ENCODE data around the gene SRSF8.
"Not testable (repeated sequence)": the region's sequence is repeated elsewhere in the genome, so short reads cannot be mapped to it uniquely, and the experiment has no call there.

The SRSF8 gene

GRCh38 chr11:95042239-95042638, 24.5 kb upstream of the SRSF8 start:
- no peak overlapping the region for H3K4me3 ChIP-seq (replicated peaks; ENCODE audit: low read depth, low read length)
- TF ChIP-seq, protein P1, sequence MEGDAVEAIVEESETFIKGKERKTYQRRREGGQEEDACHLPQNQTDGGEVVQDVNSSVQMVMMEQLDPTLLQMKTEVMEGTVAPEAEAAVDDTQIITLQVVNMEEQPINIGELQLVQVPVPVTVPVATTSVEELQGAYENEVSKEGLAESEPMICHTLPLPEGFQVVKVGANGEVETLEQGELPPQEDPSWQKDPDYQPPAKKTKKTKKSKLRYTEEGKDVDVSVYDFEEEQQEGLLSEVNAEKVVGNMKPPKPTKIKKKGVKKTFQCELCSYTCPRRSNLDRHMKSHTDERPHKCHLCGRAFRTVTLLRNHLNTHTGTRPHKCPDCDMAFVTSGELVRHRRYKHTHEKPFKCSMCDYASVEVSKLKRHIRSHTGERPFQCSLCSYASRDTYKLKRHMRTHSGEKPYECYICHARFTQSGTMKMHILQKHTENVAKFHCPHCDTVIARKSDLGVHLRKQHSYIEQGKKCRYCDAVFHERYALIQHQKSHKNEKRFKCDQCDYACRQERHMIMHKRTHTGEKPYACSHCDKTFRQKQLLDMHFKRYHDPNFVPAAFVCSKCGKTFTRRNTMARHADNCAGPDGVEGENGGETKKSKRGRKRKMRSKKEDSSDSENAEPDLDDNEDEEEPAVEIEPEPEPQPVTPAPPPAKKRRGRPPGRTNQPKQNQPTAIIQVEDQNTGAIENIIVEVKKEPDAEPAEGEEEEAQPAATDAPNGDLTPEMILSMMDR (IDR thresholded peaks at IDR 0.05; ENCODE audit: low read depth, low read length, missing control alignments) = no peak
- no peak for DNase-seq (ENCODE audit: extremely low read depth, low read depth)

- TF ChIP-seq, protein P1 (IDR thresholded peaks at IDR 0.05; ENCODE audit: low read depth, low read length, missing control alignments) = no peak
- no peak for DNase-seq (ENCODE audit: extremely low read depth, low read depth)
- H3K4me3 ChIP-seq (replicated peaks; ENCODE audit: low read depth, low read length) = no peak overlapping the region
These were observed 23.8 kb upstream of the SRSF8 start for GRCh38 chr11:95042906-95043305.

DNA sequence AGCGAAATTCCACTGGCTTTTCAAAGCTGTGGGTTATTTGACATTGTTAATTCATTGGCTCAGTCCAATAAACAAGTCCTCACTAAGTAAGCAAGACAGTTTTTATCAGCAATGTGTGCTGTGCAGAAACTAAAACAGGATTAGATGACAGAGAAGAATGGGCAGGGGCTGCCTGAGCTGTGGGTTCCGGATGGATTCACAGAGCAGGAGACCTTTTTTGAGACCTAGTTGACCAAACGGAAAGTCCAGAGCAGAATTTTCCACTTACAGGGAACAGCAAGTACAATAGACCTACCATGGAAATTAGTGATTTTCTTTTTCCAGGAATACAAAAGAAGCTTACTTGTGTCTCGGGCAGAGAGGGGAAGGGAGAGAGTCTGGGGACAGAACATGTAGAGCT, 22.7 kb upstream of the SRSF8 start:
- no peak overlapping the region for H3K4me3 ChIP-seq (replicated peaks; ENCODE audit: low read depth, low read length)
- DNase-seq (ENCODE audit: extremely low read depth, low read depth) = no peak
- TF ChIP-seq, protein P1 (IDR thresholded peaks at IDR 0.05; ENCODE audit: low read depth, low read length, missing control alignments) = no peak

GRCh38 chr11:95045812-95046211, 20.9 kb upstream of the SRSF8 start:
- TF ChIP-seq, protein P1 (IDR thresholded peaks at IDR 0.05; ENCODE audit: low read depth, low read length, missing control alignments) = no peak
- DNase-seq (ENCODE audit: extremely low read depth, low read depth) = no peak
- no peak overlapping the region for H3K4me3 ChIP-seq (replicated peaks; ENCODE audit: low read depth, low read length)

- not testable (repeated sequence) for H3K4me3 ChIP-seq (replicated peaks; ENCODE audit: low read depth, low read length); DNase-seq (ENCODE audit: extremely low read depth, low read depth)
These were observed 17.6 kb upstream of the SRSF8 start, which contains the start of gene KDM4F for GRCh38 chr11:95049122-95049521. Gene KDM4F (plus strand): TSS chr11:95049422.

DNA sequence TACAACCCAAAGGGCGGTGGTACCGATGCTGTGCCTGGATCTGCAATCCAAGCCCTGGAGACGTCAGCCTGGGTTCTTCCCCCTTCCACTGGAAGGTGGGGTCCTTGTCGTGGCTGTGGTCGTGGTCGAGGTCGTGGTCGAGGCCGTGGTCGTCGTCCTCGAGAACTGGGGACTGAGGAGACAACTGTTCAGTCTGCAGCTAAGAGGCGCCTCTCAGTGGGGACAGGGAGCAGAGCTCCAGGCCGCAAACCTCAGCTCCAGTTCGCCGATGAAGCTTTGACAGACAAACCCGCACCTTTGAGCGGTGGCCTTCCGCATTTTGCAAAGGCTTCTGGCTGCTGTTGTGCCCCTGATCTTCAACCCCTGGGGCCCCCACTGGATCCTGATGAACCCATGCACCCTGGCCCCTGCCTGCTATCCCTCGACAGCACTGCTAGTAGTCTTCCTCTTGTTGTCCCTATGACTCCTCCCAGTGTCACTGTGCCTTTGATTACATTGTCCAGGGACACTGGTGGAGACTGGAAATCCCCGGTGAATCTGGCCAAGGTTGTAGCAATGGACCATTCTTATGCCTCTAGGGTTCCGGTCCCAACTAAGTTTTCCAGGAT, 16.0 kb upstream of the SRSF8 start:
- DNase-seq (ENCODE audit: extremely low read depth, low read depth) = no peak
- no peak overlapping the region for H3K4me3 ChIP-seq (replicated peaks; ENCODE audit: low read depth, low read length)
- TF ChIP-seq, protein P1 (IDR thresholded peaks at IDR 0.05; ENCODE audit: low read depth, low read length, missing control alignments) = no peak

- TF ChIP-seq, protein P1 (IDR thresholded peaks at IDR 0.05; ENCODE audit: low read depth, low read length, missing control alignments) = no peak
- DNase-seq (ENCODE audit: extremely low read depth, low read depth) = no peak
These were observed 12.4 kb upstream of the SRSF8 start for GRCh38 chr11:95054356-95054755.

More at GRCh38 chr11:95054356-95054755, 12.4 kb upstream of the SRSF8 start:
- H3K4me3 ChIP-seq (replicated peaks; ENCODE audit: low read depth, low read length) = no peak overlapping the region

All from HFF-Myc (cell line).